HG03439 (cell line): ENCODE measurements around the gene SCNN1A.

Experiments
- ATAC-seq: cut with Tn5 transposase; IDR thresholded peaks from one replicate; pipeline ENCODE4 v1.9.1; 2021; ENCODE audit warnings: mild to moderate bottlenecking, moderate library complexity; ENCODE audit not compliant: unreplicated experiment

Gene SCNN1A

GRCh38 chr12:6301721-6302120 lies 73.6 kb downstream of the SCNN1A start:
- no peak for ATAC-seq

GRCh38 chr12:6297170-6297569 lies 78.2 kb downstream of the SCNN1A start:
- no peak for ATAC-seq
